HG02623 (cell line): Measurements from ENCODE around the gene MOCS1.

Experiments used
- ATAC-seq: cut with Tn5 transposase; IDR thresholded peaks from one replicate; pipeline ENCODE4 v1.9.1; 2021; ENCODE audit warnings: moderate library complexity; ENCODE audit not compliant: unreplicated experiment

MOCS1 gene

GRCh38 chr6:39950125-39950720 lies 16.0 kb upstream of the MOCS1 start:
- ATAC-seq: no peak

- no peak for ATAC-seq
These were observed 14.0 kb upstream of the MOCS1 start for GRCh38 chr6:39948199-39948791.

GRCh38 chr6:39947611-39948068 lies 13.4 kb upstream of the MOCS1 start:
- ATAC-seq: no peak

DNA sequence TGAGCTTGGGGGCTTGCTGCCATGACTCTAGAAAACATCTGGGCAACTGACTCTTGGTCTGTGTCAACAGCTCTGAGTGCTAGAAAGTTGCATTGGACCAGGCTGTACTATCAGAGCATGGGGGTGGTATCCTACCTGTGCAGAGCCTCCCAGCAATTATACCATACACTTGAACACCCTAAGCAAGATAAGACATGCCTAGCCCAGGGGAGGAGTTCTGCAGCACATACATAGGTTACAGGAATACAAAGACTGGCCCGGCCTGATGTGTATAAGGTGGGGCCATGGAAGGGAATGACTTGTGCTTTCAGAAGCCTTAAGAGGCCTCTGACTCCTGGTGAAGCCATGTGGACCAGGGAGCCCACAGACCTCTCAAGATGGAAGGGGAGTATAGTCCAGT lies 11.4 kb upstream of the MOCS1 start:
- no peak for ATAC-seq

GRCh38 chr6:39942903-39943580 lies 8.8 kb upstream of the MOCS1 start:
- no peak for ATAC-seq

DNA sequence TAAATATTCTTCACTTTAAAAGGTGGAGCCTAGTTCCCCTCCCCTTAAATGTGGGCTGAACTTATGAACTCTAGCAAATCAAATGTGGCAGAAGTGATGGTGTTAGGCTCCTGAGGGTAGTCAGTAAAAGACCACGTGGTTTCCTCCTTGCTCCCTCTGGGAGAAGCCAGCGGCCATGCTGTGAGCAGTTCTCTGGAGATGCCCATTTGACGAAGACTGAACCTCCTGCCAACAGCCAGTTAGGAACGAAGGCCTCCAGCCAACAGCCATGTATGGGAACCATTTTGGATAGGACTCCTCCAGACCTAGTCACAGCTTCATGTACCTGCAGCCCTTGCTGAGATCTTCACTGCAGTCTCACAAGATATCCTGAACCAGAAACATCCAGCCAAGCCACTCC lies 7.6 kb upstream of the MOCS1 start:
- no peak for ATAC-seq

GRCh38 chr6:39941138-39941537 lies 6.9 kb upstream of the MOCS1 start:
- no peak for ATAC-seq

DNA sequence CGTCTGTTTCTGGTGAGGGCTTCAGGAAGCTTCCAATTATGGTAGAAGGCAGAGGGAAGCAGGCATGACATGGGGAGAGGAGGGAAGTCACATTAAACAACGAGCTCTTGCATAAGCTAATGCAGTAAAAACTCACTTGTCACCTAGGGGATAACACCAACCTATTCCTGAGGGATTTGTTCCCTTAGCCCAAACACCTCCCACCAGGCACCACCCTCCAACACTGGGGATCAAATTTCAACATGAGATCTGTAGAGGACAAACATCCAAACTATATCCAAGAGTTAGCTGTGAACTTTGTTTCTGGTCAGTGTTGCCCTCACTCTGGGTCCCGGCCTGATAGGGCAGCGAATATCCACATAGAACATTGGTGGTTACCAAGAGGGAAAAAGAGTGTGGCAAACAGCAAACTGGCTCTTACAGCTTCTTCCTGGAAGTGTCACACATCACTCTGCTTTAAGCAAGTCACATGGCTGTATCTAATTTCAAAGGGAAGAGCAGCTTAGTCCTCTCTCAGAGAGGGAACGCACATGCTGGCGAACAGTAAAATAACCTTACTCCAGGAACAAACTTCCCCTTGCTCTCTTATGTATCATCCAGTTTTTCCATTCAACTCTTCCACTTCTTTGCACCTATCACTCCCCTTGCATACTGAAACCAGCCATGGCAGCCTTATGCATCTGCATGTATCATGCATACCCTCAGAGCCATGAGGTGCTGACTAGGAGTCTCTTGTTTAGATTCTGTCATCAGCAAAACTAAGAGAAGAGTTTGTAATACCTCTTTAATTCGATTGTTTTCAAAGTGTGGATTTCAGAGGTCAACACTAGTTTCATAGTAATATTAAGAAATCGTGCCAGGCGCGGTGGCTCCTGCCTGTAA lies 4.8 kb upstream of the MOCS1 start:
- no peak for ATAC-seq

DNA sequence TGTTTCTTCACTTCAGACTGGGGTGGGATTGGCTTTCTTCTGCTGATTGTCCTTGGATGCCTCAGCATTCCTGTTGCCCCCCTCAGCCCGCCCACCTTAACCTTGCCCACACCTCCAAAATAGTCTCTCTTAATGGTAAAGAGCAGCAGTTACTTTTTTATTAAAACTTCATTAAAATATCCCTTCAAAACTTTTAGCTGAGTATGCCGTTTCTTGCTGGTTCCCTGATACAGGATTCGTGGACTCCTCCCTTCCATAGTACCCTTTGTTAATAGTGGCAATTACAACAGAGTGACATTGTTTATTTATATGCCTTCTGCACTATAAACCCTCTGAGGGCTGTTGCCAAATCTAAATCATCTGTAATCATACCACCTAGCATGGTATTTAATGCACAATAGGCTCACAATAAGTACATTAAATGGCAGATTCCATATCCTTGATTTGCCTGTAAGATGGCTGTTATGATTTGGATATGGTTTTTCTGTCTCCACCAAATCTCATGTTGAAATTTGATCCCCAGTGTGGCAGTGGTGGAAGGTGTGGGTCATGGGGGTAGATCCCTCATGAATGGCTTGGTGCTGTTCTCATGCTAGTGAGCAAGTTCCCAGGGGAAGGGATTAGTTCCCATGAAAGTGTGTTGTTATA lies 3.5 kb upstream of the MOCS1 start:
- no peak for ATAC-seq

DNA sequence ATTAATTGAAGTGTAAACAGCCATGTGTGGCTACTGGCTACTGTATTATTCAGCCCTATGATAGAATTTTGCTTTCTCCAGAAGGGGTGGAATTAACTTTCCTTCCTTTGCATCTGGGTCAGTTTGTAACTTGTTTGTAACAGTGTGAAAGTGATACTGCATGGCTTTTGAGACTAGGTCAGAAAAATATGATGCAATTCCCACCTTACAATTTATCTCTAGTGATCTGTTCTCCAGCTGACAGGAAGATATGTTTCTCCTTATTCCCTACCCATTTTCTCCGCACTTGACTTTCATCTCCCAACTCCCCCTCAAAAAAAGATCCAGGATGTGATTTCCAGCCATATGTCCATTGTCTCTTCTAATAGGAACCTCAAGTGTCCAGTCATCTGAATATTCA lies 2.6 kb upstream of the MOCS1 start:
- no peak for ATAC-seq

GRCh38 chr6:39935241-39935640 lies 979 bp upstream of the MOCS1 start:
- ATAC-seq: no peak

DNA sequence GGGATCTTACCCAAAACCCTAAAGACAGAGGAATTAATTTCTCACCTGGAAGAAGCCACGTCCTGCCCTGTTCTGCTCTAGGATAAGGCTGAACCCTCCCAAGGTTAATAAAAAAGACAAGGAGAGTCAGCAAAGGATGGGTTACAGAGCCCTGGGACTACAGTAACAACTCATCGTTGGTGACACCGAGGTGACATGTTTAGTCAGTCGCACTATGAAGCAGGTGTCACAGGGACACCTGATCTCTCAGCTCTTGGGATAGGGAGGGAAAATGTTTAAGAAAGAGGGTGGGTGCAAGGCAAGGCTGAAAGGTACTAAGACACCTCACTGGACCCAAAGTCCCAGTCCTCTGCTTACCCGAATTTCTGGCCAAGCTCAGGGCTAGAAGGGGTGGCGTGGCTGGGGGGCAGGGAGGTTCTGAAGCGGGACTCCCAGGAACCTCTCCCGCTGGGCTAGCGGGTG lies 562 bp downstream of the MOCS1 start:
- ATAC-seq: no peak

GRCh38 chr6:39932386-39932910 lies 1.8 kb downstream of the MOCS1 start:
- ATAC-seq: no peak

DNA sequence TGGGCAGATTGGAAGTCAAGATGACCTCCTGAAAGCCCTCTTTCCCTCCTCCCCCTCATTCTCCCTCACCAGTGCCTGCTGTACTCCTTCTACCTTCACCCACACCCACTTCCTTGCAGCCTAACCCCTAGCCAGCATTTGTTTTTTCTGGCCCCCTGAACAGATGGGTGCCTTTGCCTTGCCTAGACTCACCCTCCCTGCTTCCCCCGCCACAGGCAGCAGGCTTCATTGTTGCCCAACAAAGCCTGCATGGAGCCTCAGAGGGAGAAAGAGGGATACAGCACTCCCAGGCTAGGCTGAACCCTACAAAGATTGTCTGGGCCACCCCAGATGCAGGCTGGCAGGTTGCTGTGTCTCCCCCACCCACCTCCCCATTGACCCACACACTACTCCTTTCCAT lies 2.7 kb downstream of the MOCS1 start:
- no peak for ATAC-seq

- no peak for ATAC-seq
These were observed 3.7 kb downstream of the MOCS1 start for GRCh38 chr6:39930540-39930939.

DNA sequence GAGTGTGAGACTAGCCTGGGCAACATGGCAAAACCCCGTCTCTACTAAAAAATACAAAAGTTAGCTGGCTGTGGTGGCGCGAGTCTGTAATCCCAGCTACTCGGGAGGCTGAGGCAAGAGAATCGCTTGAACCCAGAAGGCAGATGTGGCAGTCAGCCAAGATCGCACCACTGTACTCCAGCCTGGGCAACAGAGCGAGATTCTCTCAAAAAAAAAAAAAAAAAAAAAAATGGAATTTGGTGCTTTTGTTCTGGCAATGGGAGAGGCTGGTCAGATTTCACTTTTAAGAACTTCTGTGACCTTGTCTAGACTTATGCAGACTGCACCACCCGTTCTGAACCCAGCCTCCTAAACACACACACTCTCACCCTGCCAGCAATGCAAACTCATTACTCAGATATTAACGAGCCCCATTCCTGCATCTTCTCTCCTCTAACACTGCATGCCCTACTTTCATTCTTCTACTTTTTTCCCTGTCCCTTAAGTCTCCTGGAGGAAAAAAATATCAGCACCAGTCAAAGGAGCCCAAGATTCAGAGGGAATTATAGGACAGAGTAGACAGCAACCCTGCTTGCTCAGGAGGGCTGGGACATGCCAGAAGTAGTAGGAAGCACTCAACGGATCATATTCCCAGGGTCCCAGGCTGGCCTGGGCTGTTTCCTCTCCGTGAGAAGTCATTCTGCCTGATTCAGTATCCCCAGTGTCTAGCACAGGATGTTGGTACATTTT lies 4.4 kb downstream of the MOCS1 start:
- ATAC-seq: no peak

DNA sequence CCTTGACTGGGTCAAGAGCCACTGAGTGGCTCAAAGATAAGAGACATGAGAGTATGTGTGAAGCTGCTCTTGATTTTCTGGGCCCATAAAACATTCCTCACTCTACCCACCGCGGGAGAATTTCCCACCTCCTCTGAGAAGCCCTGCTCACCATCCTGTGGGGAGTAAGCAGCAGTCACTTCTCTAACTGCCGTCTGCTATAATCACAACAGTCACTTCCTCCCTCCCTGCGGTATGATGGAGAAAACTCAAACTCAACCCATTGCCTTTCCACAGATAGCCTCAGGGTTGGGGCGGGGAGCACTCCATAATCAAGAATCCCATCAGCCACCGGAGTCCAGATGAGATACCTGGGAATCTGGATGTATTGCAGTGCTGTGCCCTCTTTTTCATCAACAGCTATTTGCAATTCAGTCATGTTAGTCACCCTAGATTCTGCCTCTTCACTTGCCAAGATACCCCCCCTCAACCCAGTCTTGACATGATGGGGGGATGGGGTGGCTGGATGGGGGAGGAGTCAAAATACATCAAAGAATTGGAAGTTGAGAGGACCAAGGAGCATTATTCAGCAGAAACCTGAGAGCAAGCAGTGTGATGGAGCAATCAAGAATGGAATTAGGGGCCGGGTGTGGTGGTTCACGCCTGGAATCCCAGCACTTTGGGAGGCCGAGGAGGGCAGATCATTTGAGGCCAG lies 5.1 kb downstream of the MOCS1 start:
- no peak for ATAC-seq

GRCh38 chr6:39927159-39927558 lies 7.1 kb downstream of the MOCS1 start:
- ATAC-seq: no peak

GRCh38 chr6:39926668-39927067 lies 7.6 kb downstream of the MOCS1 start:
- ATAC-seq: no peak

GRCh38 chr6:39925931-39926290 lies 8.4 kb downstream of the MOCS1 start:
- ATAC-seq: no peak
